Retinal pigment epithelial cell (primary cell): ENCODE results near the gene A4GNT.

Source experiments
- DNase-seq: peaks from one replicate; pipeline ENCODE4 v3.0.0-alpha.2; 2010; ENCODE audit warnings: low read depth
- H3K4me3 ChIP-seq: 2 replicates; pipeline ENCODE4 v1.5.1; 2011; ENCODE audit warnings: mild to moderate bottlenecking, low read length, control low read depth, moderate library complexity
- TF ChIP-seq, protein P1 (sequence below): conservative IDR thresholded peaks from 2 replicates; pipeline ENCODE4 v1.5.1; 2011; ENCODE audit warnings: low read depth, low read length, control low read depth, inconsistent platforms

A4GNT gene

GRCh38 chr3:138135833-138136194 lies 3.6 kb upstream of the A4GNT start:
- TF ChIP-seq, protein P1, sequence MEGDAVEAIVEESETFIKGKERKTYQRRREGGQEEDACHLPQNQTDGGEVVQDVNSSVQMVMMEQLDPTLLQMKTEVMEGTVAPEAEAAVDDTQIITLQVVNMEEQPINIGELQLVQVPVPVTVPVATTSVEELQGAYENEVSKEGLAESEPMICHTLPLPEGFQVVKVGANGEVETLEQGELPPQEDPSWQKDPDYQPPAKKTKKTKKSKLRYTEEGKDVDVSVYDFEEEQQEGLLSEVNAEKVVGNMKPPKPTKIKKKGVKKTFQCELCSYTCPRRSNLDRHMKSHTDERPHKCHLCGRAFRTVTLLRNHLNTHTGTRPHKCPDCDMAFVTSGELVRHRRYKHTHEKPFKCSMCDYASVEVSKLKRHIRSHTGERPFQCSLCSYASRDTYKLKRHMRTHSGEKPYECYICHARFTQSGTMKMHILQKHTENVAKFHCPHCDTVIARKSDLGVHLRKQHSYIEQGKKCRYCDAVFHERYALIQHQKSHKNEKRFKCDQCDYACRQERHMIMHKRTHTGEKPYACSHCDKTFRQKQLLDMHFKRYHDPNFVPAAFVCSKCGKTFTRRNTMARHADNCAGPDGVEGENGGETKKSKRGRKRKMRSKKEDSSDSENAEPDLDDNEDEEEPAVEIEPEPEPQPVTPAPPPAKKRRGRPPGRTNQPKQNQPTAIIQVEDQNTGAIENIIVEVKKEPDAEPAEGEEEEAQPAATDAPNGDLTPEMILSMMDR: no peak
- no peak overlapping the region for H3K4me3 ChIP-seq
- DNase-seq: no peak

DNA sequence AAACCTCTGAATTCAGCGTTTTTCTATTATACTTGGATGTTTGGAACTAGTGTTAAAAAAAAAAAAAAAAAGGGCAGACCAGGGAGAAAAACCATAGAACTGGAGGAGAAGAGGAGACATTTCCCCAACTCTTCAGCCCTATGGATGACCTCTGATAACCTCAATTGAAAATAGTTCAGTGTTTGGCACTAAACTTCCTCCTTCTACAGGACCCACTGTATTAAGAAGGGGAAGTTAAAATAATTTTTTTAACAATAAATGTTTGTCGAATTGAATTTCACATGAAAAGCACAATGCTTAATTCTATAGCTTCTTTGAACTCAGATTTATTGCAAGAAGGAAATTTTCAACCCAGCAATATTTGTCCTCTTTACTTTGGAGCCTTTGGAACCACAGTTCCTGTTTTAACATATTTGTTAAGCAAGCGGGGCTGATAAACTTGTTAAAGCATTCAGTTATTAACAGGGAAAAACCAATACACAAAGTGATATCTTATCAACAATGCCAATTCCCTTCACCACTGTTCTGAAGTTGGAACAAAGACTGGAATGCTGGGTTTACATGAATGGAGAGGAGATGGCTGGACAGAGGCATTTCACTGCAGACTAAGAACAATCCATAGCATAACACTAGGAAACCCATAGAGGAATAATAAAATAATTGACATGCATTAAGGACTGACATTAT lies 3.1 kb upstream of the A4GNT start:
- no peak overlapping the region for H3K4me3 ChIP-seq
- no peak for DNase-seq
- TF ChIP-seq, protein P1: no peak

- DNase-seq: no peak
- H3K4me3 ChIP-seq: no peak overlapping the region
- TF ChIP-seq, protein P1: no peak
These were observed 4.4 kb downstream of the A4GNT start for GRCh38 chr3:138127636-138128365.

GRCh38 chr3:138125548-138126221 lies 6.5 kb downstream of the A4GNT start:
- H3K4me3 ChIP-seq: no peak overlapping the region
- TF ChIP-seq, protein P1: no peak
- DNase-seq: no peak

DNA sequence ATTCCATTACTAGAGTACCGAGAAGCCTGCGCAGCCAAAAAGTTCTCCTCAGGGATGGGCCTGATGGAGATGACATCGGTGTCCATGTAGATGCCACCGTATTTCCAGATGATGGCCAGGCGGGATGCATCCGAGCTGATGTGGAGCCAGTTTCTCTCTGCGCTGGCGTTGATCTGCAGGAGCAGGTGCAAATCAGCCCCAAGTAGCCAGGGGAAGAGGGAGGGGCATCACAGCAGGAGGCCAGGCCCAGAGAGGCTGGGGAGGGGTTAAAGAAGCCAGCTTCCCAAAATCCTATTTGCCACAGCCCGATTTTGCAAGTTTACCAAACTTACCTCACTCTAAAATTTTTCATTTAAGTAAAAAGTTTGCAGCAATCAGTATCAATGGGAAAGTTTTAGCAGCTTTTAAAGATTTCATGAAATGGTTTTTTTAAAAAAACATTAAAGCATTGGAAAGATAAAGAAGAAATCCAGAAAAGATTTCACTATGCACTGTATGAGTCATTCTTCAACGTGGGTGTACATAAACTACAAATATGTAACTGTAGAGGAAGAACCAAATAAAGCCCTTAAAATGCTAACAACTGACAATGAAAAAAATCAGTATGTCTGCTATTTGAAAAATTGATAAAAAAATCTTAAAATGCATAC lies 7.4 kb downstream of the A4GNT start:
- TF ChIP-seq, protein P1: no peak
- no peak for DNase-seq
- no peak overlapping the region for H3K4me3 ChIP-seq

DNA sequence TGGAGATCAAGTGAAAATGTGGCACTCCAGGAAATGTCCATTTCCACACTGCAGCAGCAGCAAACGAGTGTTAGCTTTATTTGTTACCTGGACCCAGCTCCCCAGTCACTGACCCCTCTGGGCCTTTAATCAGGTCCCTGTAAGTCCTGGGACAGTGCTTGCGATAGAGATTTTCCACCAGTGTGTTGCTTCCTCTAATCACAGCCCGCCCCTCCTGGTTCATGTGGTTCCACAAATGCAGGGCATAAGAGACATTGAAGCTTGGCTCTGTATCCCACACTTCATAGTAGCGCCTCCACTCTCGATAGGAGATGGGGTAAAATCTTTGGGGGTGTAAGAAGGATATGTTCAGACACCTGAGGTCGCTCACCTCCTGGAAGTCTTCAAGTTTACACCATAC lies 8.0 kb downstream of the A4GNT start:
- DNase-seq: no peak
- TF ChIP-seq, protein P1: no peak
- H3K4me3 ChIP-seq: no peak overlapping the region
